GM12892 (cell line): ENCODE data around the gene SCN9A. TPM values are rescaled to one million over a fixed set of nuclear protein-coding genes. Genes with fewer than 3 reads are reported as not detected.
"Not testable (repeated sequence)": the region's sequence is repeated elsewhere in the genome, so short reads cannot be mapped to it uniquely, and the experiment has no call there.

ENCODE experiments used
- DNase-seq: peaks from one replicate; pipeline ENCODE4 v3.0.0; 2011; ENCODE audit not compliant: insufficient read length
- FAIRE-seq: peaks from 2 replicates; lab custom pipeline; 2011; peaks lifted over from hg19 to GRCh38; lab: Jason Lieb, UNC
- POLR2A ChIP-seq: IDR thresholded peaks from 2 replicates; pipeline ENCODE4 v1.6.1; 2011; ENCODE audit warnings: low read depth, low read length, control low read depth
- POLR2AphosphoS5 ChIP-seq: IDR thresholded peaks from 2 replicates; pipeline ENCODE4 v1.6.1; 2011; ENCODE audit warnings: low read depth, low read length, control low read depth
- TAF1 ChIP-seq: IDR thresholded peaks from 2 replicates; pipeline ENCODE4 v1.6.1; 2011; ENCODE audit warnings: low read depth, mild to moderate bottlenecking, control low read depth, low read length, borderline replicate concordance
- polyA plus RNA-seq: library from polyadenylated mRNA; unstranded; fragments of >200 nt; gene quantifications from one replicate; pipeline ENCODE4 v1.2.1, GENCODE V29; 2012; ENCODE audit warnings: missing spikeins, inconsistent platforms; ENCODE audit not compliant: missing spikeins

SCN9A gene
- 0.04 TPM for polyA plus RNA-seq

DNA sequence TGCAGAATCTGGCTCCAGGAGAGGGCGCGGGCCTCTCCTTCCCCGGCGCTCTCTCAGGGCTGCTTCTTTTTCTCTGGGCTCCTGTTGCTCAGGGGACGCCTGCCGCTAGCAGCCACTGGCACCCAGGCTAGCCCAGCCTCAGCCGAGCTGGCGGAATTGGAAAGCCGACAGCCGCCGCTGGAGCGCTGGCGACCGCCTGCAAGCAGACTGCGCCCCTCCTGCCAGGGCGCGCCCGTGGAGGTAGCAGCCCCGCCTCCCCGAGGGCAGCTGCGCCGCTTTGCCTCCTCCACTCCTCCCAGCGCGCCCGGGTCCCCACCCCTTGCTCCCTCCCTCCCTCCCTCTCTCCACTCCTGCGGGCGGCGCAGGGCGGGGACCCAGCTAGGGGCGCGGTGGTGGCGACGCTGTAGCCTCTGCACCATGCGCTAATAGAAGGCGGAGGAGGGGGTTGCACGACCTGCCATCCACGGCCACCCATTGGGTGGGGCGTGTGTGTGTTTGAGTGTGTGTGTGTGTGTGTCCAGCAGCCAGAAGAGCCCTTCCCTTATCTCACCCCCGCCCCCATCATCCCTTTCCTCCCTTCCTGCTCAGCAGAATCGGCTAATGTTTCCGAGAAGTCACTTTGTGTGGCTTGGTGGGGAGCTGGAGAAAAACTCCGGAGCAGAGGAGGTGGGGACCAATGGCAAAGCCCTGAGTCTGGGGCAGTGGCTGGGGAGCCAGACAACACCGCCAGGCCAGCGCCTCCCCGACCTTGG lies at the start of gene SCN9A:
SCN9A (minus strand) TSS at position 209 of the 752 bp plus-strand sequence. CDS start 64,188 bp downstream, outside the sequence.
- DNase-seq (no peak), FAIRE-seq (no peak)
- no peak for TF ChIP-seq POLR2A
- TF ChIP-seq POLR2AphosphoS5: no peak
- no peak for TF ChIP-seq TAF1

GRCh38 chr2:166424841-166425240 lies 49.1 kb upstream of the SCN9A start:
- DNase-seq: no peak
- FAIRE-seq: no peak
- no peak for TF ChIP-seq POLR2A
- no peak for TF ChIP-seq TAF1
- TF ChIP-seq POLR2AphosphoS5: no peak

- TF ChIP-seq TAF1 (no peak), POLR2AphosphoS5 (no peak), POLR2A (no peak)
- DNase-seq (no peak), FAIRE-seq (no peak)
Measured at GRCh38 chr2:166419616-166419934, 43.8 kb upstream of the SCN9A start.

- TF ChIP-seq POLR2A (no peak), TAF1 (no peak)
- DNase-seq (no peak), FAIRE-seq (no peak)
Measured at GRCh38 chr2:166418853-166419615, 43.3 kb upstream of the SCN9A start.

GRCh38 chr2:166417669-166418068 lies 41.9 kb upstream of the SCN9A start:
- FAIRE-seq: no peak
- no peak for TF ChIP-seq POLR2A
- no peak for TF ChIP-seq POLR2AphosphoS5
- TF ChIP-seq TAF1: no peak
- DNase-seq: no peak

- TF ChIP-seq TAF1: no peak
- TF ChIP-seq POLR2A: no peak
- TF ChIP-seq POLR2AphosphoS5: no peak
- no peak for DNase-seq
- no peak for FAIRE-seq
Measured at GRCh38 chr2:166413255-166413654, 37.5 kb upstream of the SCN9A start.

DNA sequence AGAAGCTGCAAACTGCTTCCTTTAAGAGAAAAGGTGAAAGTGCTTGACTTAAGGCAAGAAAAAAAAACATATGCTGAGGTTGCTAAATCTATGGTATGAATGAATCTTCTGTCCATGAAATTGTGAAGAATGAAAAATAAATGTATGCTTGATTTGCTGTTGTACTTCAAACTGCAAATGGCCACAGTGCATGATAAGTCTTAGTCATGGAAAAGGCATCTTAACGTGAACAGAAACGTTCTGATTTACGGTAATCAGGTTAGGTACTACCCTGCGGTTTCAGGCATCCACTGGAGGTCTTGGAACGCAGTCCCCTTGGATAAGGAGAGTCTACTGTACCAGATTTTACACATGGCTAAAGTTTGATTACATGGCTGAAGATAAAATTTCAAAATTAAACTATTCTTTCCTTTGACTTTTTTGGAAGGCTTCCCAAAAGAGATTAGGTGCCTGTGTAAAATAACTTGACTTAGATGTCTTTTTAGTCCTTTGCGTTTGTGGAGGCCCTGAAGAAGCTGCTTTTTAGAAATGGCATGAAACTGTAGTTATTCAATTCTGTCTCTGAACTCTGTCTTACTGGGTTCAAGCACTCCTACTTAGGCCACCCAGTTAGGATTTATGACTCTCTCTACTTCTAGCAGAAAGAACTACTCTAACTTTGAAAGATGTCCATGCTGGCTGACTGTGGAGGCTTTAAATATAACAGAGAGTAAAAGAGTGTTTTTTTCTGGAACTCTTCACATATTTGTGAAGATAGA lies 35.9 kb upstream of the SCN9A start:
- DNase-seq (no peak), FAIRE-seq (no peak)

GRCh38 chr2:166410828-166411472 lies 35.2 kb upstream of the SCN9A start:
- FAIRE-seq: no peak

More for the DNA sequence above, 35.9 kb upstream of the SCN9A start:
- TF ChIP-seq TAF1: no peak
- TF ChIP-seq POLR2A: no peak
- TF ChIP-seq POLR2AphosphoS5: no peak

GRCh38 chr2:166407746-166408145 lies 32.0 kb upstream of the SCN9A start:
- not testable (repeated sequence) for FAIRE-seq, DNase-seq

More at GRCh38 chr2:166410828-166411472, 35.2 kb upstream of the SCN9A start:
- TF ChIP-seq TAF1 (no peak), POLR2AphosphoS5 (no peak), POLR2A (no peak)
- no peak for DNase-seq

DNA sequence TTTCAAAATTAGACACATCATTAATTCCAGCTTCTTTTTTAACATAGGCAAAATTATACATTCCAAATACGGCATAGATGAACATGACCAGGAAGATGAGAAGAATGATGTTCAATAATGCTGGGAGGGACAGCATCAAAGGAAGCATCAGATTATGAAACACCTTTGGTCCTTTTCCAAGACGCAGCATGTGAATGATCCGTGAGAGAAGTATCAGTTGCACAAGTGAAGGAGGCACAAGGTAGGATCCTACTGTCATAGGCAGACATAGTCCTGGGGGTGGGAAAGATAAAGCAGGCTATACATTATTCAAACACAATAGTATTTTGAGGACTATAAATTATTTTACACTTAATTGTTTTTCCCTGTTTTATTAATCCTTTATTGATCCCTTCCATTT lies 30.6 kb upstream of the SCN9A start:
- FAIRE-seq (no peak), DNase-seq (no peak)
- TF ChIP-seq POLR2AphosphoS5: no peak
- no peak for TF ChIP-seq POLR2A

DNA sequence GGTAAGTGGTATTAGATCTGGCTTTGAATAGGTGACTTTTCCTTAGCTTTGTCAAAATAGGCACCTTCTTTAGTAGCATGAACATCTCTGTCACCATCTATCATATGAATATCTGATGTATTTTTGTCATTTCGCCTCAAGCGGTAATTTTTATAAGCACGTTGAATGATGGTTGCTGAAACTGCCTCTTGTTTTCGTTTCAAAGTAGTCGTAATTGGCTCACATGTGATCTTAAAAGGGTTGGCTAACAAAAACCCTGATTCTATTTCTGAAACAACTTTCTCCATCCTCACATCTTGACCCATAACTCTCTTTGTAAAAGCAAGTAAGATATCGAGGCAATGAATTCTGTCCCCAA lies 29.8 kb upstream of the SCN9A start:
- TF ChIP-seq TAF1 (no peak), POLR2A (no peak), POLR2AphosphoS5 (no peak)
- no peak for DNase-seq
- FAIRE-seq: no peak
